Stimulated activated CD4-positive, alpha-beta T cell treated with anti-CD3 and anti-CD28 coated beads, Interleukin-15, amount 100 ng/mL, for 24 hours (primary cell): Measurements from ENCODE around the gene AIRE.
A peak's percentile ranks its signal among the peaks of the same experiment; 100 is the strongest.

Experiments used
- DNase-seq: peaks from one replicate; pipeline ENCODE4 v3.0.0-alpha.2; 2020

AIRE gene

DNA sequence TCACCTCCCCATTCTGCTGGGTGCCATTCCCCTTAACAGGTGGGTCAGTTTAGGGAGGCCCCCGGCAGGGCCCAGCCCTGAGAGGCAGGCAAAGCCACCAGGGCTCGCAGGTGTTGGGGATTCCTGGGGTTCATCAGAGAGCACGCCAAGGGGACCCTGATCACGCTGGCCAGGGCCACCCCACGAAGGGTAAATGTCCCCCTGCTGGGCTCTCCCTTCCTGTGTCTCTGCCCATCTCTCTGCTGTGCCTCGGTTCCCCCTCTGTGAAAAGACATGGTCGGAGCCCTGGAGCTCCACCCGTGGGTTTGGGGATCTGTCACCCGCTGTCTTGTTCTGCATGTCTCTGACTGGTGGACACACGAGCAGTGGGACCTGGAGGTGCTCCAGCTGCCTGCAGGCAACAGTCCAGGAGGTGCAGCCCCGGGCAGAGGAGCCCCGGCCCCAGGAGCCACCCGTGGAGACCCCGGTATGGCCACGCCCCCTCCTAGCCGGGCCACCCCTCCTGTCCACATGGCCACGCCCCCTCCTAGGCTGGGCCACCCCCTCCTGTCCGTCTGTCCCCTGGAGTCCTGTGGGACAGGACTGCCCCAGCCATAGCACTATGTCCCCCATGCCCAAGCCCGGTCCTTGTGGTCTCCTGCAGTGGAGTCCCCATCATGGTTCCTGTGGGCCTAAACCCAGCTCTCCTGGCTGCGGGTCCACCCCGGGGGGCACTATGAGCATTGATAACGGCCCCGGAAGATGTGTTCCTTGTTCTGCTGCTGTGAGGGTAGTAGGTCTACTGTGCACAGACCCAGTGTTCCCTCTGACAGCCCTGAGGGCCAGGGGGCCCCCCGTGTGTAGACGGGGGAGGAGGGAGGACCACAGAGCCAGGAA, 6.5 kb downstream of the AIRE start:
- DNase-seq, result no peak

DNA sequence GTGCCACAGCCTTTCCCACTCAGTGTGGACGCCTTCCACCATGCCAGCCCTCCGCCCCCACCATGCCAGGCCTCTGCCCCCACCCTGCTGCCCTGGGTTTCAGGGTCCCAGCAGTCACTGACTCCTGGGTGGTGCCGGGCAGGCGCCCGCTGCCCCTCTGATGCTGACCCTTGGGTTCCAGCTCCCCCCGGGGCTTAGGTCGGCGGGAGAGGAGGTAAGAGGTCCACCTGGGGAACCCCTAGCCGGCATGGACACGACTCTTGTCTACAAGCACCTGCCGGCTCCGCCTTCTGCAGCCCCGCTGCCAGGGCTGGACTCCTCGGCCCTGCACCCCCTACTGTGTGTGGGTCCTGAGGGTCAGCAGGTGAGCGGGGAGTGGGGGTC, 7.1 kb downstream of the AIRE start:
- DNase-seq, result no peak

DNA sequence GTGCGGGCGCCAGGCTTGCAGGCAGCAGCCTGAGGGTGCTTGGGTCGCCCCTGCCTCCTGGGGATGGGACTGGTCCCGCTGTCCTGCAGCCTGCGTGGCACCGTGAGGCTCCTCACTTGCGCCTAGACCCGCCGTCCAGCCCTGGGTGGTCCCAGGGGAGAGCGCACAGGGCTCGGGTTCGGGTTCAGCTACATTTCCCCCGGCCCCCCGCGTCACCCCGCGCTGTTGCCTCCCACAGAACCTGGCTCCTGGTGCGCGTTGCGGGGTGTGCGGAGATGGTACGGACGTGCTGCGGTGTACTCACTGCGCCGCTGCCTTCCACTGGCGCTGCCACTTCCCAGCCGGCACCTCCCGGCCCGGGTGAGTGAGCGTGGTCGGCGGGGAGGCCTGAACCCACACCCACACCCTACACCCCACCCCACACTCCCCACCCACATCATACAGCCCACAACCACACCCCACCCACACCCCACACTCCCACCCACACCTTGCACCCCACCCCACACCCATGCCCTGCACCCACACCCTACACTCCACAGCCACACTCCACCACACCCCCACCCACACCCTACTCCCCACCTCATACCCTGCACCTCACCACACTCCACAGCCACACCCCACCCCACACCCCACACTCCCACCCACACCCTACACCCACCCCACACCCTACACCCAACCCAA, 8.0 kb downstream of the AIRE start:
- DNase-seq, result no peak

DNA sequence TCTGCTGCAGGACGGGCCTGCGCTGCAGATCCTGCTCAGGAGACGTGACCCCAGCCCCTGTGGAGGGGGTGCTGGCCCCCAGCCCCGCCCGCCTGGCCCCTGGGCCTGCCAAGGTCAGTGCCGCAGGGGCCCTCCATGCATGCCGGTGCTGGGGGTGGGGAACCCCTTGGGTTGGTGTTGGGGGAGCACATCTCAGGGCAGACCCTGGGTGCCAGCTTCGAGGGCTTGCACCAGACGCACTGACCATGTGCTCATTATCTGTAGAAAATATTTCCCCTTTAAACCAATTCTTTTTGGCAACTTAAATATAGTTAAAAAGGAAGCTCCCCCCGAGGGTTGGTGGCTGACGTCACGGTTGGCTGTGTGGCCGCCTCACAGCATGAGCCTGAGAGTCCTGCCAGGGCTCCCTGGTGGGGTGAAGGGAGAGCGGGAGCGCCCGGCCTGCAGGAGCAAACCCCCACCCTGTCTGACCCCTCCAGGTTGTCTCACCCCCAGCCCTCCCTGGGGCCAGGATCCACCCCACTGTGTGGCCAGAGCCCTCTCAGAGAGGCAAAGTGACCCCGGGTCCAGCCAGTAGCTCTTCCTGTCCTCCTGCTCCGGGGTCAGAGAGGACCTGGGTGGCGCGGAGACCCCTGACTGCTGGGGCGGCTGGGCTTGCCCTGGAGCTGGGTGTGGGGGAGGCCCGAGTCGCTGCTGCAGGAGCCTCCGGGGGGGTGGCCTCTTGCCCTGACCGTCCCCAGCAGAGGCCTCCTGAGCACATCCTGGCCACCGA, 8.9 kb downstream of the AIRE start:
- DNase-seq, result no peak

DNA sequence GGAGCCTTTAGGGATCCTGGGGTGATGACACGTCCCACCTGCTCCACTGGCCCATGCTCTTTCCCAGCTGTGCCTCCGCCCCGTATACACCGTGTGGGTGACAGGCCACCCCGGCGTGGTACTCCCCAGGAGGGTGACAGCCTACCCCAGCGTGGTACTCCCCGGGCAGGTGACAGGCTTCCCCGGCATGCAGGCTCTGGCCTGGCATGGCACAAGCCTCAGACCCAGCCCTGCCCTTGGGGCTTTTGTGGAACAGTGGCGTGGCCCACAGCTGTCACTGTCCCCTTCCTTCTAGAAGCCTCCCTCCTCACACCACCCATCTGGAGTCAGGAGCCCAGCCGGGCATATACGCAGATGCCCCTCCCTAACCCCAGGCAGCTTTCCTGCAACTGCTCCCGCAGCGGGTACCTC, 9.5 kb downstream of the AIRE start:
- DNase-seq, result no peak

DNA sequence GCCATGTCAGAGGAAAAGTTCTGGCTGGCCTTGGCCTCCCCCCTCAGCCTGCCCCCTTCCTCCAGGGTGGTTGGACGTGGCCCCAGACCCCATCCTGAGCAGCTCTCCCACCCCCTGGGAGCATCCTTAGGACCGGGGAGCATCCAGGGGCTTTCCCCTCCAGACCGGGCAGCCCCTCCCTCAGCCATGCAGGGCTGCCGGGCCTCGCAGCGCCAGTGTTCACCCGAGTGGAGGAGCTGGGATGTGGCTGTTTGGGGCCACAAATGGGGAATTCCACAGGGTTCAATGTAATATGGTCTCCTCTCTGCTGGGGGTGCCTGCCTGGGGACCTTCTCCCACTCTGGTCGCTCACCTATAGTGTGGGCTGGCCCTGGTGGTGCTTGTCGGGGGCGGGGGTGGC, 10.0 kb downstream of the AIRE start:
- no peak for DNase-seq

DNA sequence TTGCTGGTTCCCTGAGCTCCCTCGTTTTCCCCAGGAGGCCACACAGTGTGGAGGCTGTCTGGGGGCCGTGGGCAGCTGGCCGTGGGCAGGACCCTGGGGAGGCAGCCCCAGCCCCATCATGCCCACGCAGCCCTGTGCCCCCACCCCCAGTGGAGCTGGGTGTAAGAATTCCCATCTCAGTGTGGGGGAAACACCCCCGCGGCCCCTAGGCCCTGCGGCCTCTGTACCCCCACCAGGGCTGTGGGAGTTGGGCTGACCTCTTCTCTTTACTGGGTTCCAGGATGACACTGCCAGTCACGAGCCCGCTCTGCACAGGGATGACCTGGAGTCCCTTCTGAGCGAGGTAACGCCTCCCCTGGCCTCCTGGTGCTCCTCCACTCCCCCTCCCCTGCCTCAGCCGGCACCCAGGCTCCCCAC, 10.4 kb downstream of the AIRE start:
- DNase-seq, result no peak

DNA sequence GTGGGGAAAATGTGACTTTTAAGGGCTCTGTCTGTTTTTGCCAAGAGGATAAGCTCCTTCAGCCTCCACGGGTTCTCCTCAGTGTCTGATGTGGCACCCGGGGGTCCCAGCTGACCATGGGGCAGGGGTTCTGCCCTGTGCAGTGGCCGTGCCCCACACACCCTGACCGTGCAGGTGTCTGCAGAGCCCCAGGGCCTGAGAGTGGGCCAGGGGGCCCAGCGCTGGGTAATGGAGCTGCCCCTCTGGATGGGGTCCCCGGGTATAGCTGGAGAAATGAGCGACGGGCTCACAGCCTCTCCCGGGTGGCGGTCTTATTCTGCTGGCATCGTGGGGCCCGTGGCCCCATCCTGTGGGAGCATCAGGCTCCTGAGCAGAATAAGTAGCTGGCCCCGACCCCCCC, 11.2 kb downstream of the AIRE start:
- DNase-seq, result no peak

DNA sequence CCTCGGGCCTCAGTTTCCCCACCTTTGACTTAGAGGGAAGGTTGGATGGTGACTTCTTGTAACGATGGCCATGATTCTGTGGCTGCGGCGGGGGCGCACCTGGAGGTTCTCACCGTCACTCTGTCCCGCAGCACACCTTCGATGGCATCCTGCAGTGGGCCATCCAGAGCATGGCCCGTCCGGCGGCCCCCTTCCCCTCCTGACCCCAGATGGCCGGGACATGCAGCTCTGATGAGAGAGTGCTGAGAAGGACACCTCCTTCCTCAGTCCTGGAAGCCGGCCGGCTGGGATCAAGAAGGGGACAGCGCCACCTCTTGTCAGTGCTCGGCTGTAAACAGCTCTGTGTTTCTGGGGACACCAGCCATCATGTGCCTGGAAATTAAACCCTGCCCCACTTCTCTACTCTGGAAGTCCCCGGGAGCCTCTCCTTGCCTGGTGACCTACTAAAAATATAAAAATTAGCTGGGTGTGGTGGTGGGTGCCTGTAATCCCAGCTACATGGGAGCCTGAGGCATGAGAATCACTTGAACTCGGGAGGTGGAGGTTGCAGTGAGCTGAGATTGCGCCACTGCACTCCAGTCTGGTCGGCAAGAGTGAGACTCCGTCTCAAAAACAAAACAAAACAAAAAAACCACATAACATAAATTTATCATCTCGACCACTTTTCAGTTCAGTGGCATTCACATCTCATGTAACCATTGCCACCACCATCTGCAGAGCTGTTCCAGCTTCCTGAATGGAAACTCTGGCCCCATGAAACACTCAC, 12.0 kb downstream of the AIRE start:
- peak; percentile 86 for DNase-seq

DNA sequence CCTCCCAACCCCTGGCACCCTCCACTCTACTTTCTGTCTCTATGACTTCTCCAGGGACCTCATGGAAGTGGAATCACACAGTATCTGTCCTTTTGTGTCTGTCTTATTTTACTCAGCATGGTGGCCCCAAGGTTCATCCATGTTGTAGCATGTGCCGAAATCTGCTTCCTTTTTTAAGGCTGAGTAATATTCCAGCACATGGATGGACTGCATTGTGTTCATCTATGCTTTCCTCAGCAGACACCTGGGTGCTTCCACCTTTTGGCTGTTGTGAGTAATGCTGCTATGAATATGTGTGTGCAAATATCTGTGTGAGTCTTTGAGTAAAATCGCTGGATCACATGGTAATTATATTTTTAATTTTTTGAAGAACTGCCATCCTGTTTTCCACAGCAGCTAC, 12.6 kb downstream of the AIRE start:
- no peak for DNase-seq

DNA sequence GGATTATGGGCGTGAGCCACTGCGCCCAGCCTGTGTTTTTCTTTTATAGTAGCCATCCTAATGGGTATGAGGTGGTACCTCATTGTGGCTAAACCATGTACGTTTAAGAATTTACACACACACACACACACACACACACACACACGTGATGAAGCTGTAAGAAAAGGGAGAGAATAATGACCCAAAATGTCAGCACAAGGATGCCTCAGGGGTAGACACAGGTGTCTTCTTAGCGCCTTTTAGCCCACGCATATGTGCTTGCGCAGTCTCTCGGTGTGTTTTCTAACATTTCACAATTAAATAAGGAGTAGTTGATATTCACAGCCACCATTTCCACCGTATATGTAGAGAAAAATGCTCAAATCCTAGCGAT, 13.4 kb downstream of the AIRE start:
- peak; percentile 41 for DNase-seq

DNA sequence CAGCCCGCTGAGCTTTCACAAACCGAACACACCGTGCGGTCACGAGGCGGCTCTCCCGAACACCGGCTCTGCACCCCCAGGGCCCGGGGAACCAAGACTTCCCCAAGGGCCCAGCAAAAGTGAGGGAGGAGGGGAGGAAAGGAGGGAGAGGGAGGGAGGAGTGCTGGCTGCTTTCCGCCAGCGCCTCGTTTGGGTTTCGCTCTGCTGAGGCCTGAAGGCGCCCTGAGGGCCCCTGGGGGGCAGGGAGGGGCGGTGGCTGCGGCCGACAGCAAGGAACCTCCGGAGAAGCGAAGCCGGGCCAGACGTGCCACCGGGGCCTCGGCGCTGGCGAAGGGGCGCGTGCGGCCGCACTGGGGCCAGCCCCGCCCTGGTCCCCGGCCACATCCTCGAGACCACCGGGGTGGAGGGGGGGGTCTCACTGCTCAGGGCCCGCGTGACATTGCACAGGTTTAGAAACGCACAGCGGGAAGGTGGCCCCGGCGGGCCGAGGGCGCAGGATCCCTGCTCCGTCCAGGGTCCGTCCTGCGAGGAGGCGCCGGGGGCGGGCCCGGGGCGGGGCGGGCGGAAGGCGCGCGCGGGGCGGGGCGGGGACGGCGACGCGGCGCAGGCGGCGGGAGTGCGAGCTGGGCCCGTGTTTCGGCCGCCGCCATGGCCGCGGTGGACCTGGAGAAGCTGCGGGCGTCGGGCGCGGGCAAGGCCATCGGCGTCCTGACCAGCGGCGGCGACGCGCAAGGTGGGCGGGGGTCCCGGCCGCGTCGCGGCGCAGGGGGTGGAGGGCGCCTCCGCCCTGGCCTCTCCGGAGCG, 14.0 kb downstream of the AIRE start, which contains the start of gene PFKL:
TSS of gene PFKL (plus strand) at position 596 of the 804 bp plus-strand sequence. CDS start at position 649, 53 bp downstream.
- peak; percentile 84 for DNase-seq

DNA sequence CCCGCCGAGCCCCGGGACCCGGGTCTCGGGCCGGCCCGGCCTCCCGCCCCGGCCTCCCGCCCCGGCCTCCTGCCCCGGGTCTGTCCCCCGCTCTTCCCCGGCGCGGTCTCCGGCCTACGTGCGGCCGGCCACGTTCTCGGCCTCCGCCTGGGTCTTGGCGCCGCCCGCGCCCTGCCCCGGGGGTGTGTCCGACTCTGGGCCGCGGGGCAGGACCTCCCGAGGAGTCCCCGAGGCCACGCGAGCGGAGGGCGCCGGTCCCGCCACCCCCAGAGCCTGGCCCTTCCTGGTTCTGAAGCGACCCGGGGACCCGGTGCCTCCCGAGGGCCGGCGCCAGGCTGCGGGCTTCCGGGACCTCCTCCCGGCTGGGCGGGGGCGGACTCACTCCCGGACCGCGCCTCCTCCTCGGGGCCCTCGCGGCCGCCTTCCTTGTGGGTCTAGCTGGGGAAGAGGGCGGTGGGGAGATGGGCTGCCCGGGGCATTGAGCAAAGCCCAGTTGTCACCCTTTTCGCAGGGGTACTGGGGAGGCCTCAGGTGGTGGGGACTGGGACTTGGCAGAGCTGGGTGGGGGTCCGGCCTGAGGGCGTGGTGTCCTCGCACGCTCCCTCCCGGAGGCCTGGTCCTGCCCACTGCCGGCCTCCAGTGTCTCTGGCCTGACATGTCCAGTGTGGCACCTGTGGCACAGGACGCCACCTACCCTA, 14.7 kb downstream of the AIRE start:
- DNase-seq, result peak; percentile 83

DNA sequence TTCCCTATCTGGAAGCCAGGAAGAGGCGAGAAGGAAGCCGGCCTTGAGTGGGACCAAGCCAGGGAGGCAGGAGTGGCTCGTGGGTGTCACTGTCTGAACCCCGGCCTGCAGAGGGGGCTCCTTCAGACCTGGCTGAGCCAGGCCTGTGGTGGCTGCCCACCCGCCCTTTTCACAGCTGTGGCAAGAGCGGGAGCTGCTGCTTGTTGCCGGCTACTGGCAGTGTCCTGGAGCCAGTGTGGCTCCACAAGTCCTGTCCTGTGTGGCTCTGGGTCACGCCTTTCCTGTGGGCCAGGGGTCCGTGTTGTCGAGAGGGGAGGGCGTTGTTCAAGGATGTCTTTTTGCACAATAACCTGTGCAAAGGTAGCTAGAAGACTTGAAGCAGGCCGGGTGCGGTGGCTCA, 15.5 kb downstream of the AIRE start:
- DNase-seq, result no peak

DNA sequence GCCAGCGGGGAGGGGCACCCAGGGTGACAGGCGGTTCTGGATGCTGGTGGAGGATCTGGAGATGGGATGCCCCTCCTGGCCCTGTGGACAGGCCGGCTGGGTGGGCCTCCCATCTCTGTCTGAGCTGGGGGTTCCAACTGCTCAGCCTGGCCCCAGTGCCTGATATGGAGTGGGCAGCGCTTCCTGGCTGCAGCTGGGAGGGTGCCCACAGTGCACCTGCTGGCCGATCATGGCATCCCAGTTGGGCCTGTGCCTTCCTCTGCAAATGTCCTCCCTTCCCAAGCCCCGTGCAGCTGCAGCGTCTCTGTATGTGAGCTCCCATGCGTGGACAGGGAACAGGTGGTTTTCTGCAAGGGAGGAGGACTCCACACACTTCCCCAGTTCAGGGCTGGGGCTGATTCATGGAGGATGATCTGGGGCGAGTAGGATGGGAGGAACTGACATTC, 16.3 kb downstream of the AIRE start:
- no peak for DNase-seq

DNA sequence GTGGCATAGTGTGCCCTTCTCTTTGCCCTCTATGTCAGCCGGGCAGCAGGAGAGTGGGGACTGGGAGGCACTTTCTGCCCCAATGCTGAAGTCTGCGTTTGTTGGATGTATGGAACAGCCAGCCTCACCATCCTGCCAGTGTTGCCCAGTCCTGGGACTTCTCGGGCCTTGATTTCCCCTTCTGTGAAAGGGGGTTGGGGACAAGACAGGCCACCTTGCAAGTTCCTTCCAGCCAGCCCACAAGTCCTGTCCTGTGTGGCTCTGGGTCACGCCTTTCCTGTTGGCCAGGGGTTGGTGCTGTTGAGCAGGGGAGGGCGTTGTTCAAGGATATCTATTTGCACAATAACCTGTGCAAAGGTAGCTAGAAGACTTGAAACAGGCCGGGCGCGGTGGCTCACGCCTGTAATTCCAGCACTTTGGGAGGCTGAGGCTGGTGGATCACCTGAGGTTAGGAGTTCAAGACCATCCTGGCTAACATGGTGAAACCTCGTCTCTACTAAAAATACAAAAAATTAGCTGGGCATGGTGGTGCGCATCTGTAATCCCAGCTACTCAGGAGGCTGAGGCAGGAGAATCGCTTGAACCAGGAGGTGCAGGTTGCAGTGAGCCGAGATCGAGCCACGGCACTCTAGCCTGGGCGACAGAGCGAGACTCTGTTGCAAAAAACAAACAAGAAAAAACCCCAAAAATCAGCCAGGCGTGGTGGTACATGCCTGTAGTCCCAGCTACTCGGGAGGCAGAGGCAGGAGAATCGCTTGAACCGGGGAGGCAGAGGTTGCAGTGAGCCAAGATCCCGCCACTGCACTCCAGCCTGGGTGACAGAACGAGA, 17.1 kb downstream of the AIRE start:
- DNase-seq, result peak; percentile 27

DNA sequence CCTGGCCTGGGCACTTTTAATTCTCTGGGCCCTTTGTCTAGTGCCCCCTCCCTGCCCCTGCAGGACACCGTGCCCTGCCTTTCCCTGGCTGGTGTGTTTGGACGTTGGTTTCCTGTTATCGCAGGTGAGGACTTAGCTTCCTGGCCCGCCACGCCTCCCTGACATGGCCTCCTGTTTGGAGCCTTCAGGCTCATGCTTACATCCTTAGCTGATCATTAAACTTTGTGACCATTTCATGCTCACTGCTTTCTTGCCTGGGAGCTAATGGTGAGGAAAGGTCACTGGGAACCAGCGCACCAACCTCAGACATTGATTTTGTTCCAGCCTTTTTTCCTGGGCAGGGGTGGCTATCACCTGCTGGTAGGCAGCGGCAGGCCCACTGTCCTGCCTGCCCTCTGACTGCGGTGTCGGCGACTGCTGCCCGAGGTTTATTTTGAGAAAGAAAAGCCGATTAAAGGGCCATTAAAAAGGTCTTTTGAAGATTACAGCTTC, 17.9 kb downstream of the AIRE start:
- DNase-seq, result no peak

DNA sequence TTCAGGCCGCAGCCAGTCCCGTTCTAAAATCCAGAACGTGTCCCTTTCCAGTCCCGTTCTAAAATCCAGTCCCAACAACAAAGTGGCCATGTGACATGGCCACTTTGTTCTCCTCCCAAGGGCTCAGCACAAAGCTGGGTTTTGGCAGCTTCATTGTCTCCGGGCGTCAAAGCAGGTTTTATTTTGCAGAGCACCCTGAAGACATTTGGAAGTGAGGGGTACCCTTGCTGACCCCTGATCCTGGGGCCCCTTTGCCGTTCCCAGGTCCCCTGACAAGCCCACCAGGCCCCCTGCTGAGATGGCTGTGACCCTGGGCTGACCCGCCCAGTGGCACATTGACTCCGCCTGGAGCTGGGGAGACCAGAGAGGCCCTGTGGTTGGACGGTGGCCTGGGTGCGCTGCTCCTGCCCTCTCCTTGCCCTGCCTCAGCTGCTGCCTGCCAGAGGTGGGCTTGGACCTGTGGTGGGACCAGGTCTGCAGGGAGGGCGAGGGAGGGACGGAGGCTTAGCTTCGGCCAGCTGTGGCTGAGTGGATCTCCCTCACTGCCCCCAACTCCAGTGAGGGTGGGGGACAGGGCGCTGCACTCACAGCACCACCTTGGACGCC, 18.4 kb downstream of the AIRE start:
- DNase-seq, result no peak

DNA sequence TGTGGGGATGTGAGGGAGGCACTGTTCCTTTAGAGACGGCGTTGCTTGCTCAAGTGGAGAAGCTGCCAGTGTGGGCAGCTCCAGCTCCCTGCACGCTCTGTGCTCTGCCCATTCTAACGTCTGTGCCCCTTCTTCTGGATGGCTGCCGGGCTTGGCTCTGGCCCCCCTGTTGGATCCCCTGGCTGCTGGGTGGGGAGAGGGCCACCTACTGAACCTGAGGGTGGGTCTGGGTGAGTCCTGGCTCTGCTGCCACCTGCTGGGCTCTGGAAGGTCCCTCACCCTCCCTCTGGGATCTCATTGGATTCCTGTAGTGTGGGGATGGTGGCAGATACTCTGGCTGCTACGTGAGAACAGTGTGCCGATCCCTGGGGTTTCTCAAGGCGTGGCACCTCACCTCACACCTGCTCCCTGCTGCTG, 19.2 kb downstream of the AIRE start:
- peak; percentile 67 for DNase-seq

DNA sequence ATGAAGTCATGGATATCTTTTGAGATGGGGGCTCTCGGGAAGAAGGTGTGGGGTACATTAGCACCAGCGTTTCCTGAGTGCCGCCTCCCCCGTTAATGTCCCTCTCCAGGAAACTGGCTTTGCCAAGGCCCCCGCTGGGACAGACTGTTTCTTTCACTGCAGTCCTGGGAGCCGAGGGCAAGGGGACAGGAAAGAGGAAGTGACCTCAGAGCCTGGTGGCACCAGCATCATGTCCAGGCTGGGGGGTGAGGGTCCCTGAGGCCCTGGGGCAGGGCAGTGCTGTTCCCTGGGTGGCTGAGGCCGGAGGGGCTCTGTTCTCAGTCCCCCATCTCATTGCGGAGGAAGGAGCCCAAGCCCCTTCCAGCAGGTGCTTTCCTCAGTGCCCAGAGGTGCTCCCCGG, 20.0 kb downstream of the AIRE start:
- no peak for DNase-seq
